GM23248 (cell line): ENCODE results near the gene CIROP. TPM values are rescaled to one million over a fixed set of nuclear protein-coding genes. Genes with fewer than 3 reads are reported as not detected.

Experiments
- DNase-seq: peaks from one replicate; pipeline ENCODE4 v3.0.0-alpha.2; 2015
- H2AFZ ChIP-seq: fragments of 200-600 bp; sonication (generic); 2 replicates; pipeline ENCODE4 v1.6.1; 2016; ENCODE audit warnings: antibody characterized with exemption
- H3F3A ChIP-seq: fragments of 200-600 bp; sonication (generic); 2 replicates; pipeline ENCODE4 v1.6.1; 2016; ENCODE audit warnings: mild to moderate bottlenecking, antibody characterized with exemption, mixed run types; ENCODE audit not compliant: insufficient read depth
- H3K27ac ChIP-seq: fragments of 200-600 bp; sonication (generic); 2 replicates; pipeline ENCODE4 v1.5.1; 2016; ENCODE audit warnings: mild to moderate bottlenecking
- H3K27me3 ChIP-seq: fragments of 200-600 bp; sonication (generic); replicated peaks from 2 replicates; pipeline ENCODE4 v1.6.1; 2016; ENCODE audit warnings: mild to moderate bottlenecking; ENCODE audit not compliant: insufficient read depth
- H3K36me3 ChIP-seq: fragments of 200-600 bp; sonication (generic); 2 replicates; pipeline ENCODE4 v1.6.1; 2016; ENCODE audit warnings: low read depth, mild to moderate bottlenecking
- H3K4me1 ChIP-seq: fragments of 200-600 bp; sonication (generic); 2 replicates; pipeline ENCODE4 v1.6.1; 2016; ENCODE audit warnings: mild to moderate bottlenecking; ENCODE audit not compliant: insufficient read depth
- H3K4me2 ChIP-seq: fragments of 200-600 bp; sonication (generic); one replicate; pipeline ENCODE4 v1.6.1; 2016; ENCODE audit warnings: mild to moderate bottlenecking; ENCODE audit not compliant: unreplicated experiment
- H3K4me3 ChIP-seq: fragments of 200-600 bp; sonication (generic); 2 replicates; pipeline ENCODE4 v1.5.1; 2016; ENCODE audit warnings: mild to moderate bottlenecking
- H3K79me2 ChIP-seq: fragments of 200-600 bp; sonication (generic); 2 replicates; pipeline ENCODE4 v1.6.1; 2016; ENCODE audit warnings: mild to moderate bottlenecking; ENCODE audit not compliant: insufficient read depth
- H3K9ac ChIP-seq: fragments of 200-600 bp; sonication (generic); 2 replicates; pipeline ENCODE4 v1.6.1; 2016; ENCODE audit warnings: mild to moderate bottlenecking
- H3K9me2 ChIP-seq: fragments of 200-600 bp; sonication (generic); 2 replicates; pipeline ENCODE4 v1.6.1; 2016; ENCODE audit warnings: mixed run types, mild to moderate bottlenecking, moderate library complexity; ENCODE audit not compliant: insufficient read depth
- H3K9me3 ChIP-seq: fragments of 200-600 bp; sonication (generic); one replicate; pipeline ENCODE4 v1.6.1; 2017; ENCODE audit warnings: low read depth
- H4K20me1 ChIP-seq: fragments of 200-600 bp; sonication (generic); 2 replicates; pipeline ENCODE4 v1.6.0; 2016; ENCODE audit not compliant: insufficient read depth
- EZH2 ChIP-seq: fragments of 200-600 bp; sonication (generic); IDR thresholded peaks from 2 replicates; pipeline ENCODE4 v1.6.1; 2018; ENCODE audit warnings: antibody characterized with exemption, mild to moderate bottlenecking; ENCODE audit not compliant: insufficient read depth, poor library complexity, severe bottlenecking
- EZH2phosphoT487 ChIP-seq: fragments of 200-600 bp; sonication (generic); IDR thresholded peaks from 2 replicates; pipeline ENCODE4 v1.6.1; 2018; ENCODE audit warnings: antibody characterized with exemption, moderate library complexity, mild to moderate bottlenecking, low read depth; ENCODE audit not compliant: insufficient read depth
- WGBS, 2 experiments: methylation state at CpG; one replicate each; pipeline ENCODE4 v1.1.6; 2015 to 2017; ENCODE audit warnings: low lambda C conversion rate in 2 of 2, low coverage in 1 of 2; ENCODE audit errors: missing lambda C conversion rate in 2 of 2; 5-methylcytosine and 5-hydroxymethylcytosine counted together
- in situ Hi-C: fragments of 300-500 bp; cut with MboI; formaldehyde crosslinking; loops from 2 replicates; pipeline ENCODE4 v1.15.0; 2020
- polyA plus RNA-seq: library from polyadenylated mRNA; unstranded; fragments of >200 nt; fragmentation: Nextera tagmentation; extraction: Ambion mirVana; gene quantifications from 2 replicates; pipeline ENCODE4 v1.2.1, GENCODE V29; 2016
- total RNA-seq: library from RNA; depleted of rRNA; stranded (reverse); fragments of >200 nt; shearing (Covaris generic); gene quantifications from 2 replicates; pipeline ENCODE4 v1.2.3, GENCODE V29; 2014

The CIROP gene
- total and polyA plus RNA-seq, 2 experiments from 2014 or later: not detected

GRCh38 chr14:23057757-23058653, 46.8 kb downstream of the CIROP start:
- H3K36me3 ChIP-seq: peaks cover 23% of the 10 kb centered on the region
- H3K4me2 ChIP-seq: peak overlapping the region; percentile 84
- DNase-seq: peak; percentile 89
- no peaks in the 10 kb centered on the region for H3K9me3 ChIP-seq
- in situ Hi-C loops: no loop called here
- peak overlapping the region; percentile 39; the same call in 1 of the 2 replicates for H3K27ac ChIP-seq
- peaks cover 24% of the 10 kb centered on the region for H3K4me1 ChIP-seq
- no peaks in the 10 kb centered on the region for H3K9me2 ChIP-seq
- H3F3A ChIP-seq: peaks cover 30% of the 10 kb centered on the region
- WGBS, 2 experiments: 1 to 2% methylated on average over 42 to 43 of the region's 51 CpGs
- H3K9ac ChIP-seq: peak overlapping the region; percentile 68
- H3K27me3 ChIP-seq: no peaks in the 10 kb centered on the region
- H2AFZ ChIP-seq: peak overlapping the region; percentile 51
- peaks cover 21% of the 10 kb centered on the region for H3K79me2 ChIP-seq
- TF ChIP-seq EZH2phosphoT487 (no peak), EZH2 (no peak)
- peak overlapping the region; percentile 72 for H3K4me3 ChIP-seq
- no peaks in the 10 kb centered on the region for H4K20me1 ChIP-seq

GRCh38 chr14:23056956-23057756, 47.6 kb downstream of the CIROP start, which contains the start of gene CDH24:
Gene CDH24 (minus strand): TSS chr14:23057520. CDS start chr14:23055733, 1,787 bp downstream.
- no peaks in the 10 kb centered on the region for H3K9me2 ChIP-seq
- 4 to 8% methylated on average over 15 to 53 of the region's 73 CpGs for WGBS, 2 experiments
- H4K20me1 ChIP-seq: no peaks in the 10 kb centered on the region
- DNase-seq: peak; percentile 88
- H2AFZ ChIP-seq: peak within 1 kb of the TSS; percentile 63
- H3K9me3 ChIP-seq: no peaks in the 10 kb centered on the region
- peaks cover 15% of the 10 kb centered on the region; the same call in 1 of the 2 replicates for H3K36me3 ChIP-seq
- peaks cover 17% of the 10 kb centered on the region; the same call in 1 of the 2 replicates for H3K79me2 ChIP-seq
- H3K4me2 ChIP-seq: peak within 1 kb of the TSS; percentile 84
- no peak for TF ChIP-seq EZH2
- TF ChIP-seq EZH2phosphoT487: no peak
- H3K27ac ChIP-seq: peak within 1 kb of the TSS; percentile 39; the same call in 1 of the 2 replicates
- peaks cover 17% of the 10 kb centered on the region for H3K4me1 ChIP-seq
- H3K9ac ChIP-seq: peak within 1 kb of the TSS; percentile 68
- H3K4me3 ChIP-seq: peak within 1 kb of the TSS; percentile 72
- H3K27me3 ChIP-seq: no peaks in the 10 kb centered on the region
- in situ Hi-C loops: no loop called here
- peaks cover 22% of the 10 kb centered on the region for H3F3A ChIP-seq

GRCh38 chr14:23056145-23056955, 48.4 kb downstream of the CIROP start:
- peak overlapping the region; percentile 62; the same call in 1 of the 2 replicates for H3K9ac ChIP-seq
- H3K4me2 ChIP-seq: peak overlapping the region; percentile 76
- H4K20me1 ChIP-seq: no peaks in the 10 kb centered on the region
- WGBS, 2 experiments: 15 to 17% methylated on average over 15 to 17 of the region's 17 CpGs
- peaks cover 10% of the 10 kb centered on the region for H3K4me1 ChIP-seq
- peak overlapping the region; percentile 63 for H2AFZ ChIP-seq
- H3K9me3 ChIP-seq: no peaks in the 10 kb centered on the region
- peak; percentile 81 for DNase-seq
- H3K9me2 ChIP-seq: no peaks in the 10 kb centered on the region
- no peaks in the 10 kb centered on the region for H3K27me3 ChIP-seq
- peaks cover 14% of the 10 kb centered on the region; the same call in 1 of the 2 replicates for H3K79me2 ChIP-seq
- TF ChIP-seq EZH2 (no peak), EZH2phosphoT487 (no peak)
- H3K36me3 ChIP-seq: peaks cover 15% of the 10 kb centered on the region; the same call in 1 of the 2 replicates
- H3K4me3 ChIP-seq: peak overlapping the region; percentile 72
- H3F3A ChIP-seq: peaks cover 22% of the 10 kb centered on the region
- no peak overlapping the region for H3K27ac ChIP-seq
- in situ Hi-C loops: no loop called here
